HepG2 (cell line): ENCODE data around the gene C1QTNF12.

Source experiments
- EZH2 ChIP-seq: conservative IDR thresholded peaks from 2 replicates; pipeline ENCODE4 v1.6.1; 2012; ENCODE audit warnings: mild to moderate bottlenecking, low read depth, low read length, moderate library complexity
- MTF1 ChIP-seq: sonication (generic); formaldehyde crosslinking; IDR thresholded peaks from 2 replicates; pipeline ENCODE4 v1.5.0; 2020; ENCODE audit warnings: missing genetic modification reagents
- MYNN ChIP-seq: sonication (generic); formaldehyde crosslinking; IDR thresholded peaks from 2 replicates; pipeline ENCODE4 v1.4.0; 2020; ENCODE audit warnings: mild to moderate bottlenecking, low read depth, missing genetic modification reagents
- RFX5 ChIP-seq: IDR thresholded peaks from 2 replicates; pipeline ENCODE4 v1.6.1; 2011; ENCODE audit warnings: low read depth, low read length, improper control_type of control experiment
- ZKSCAN1 ChIP-seq: fragments of 150-350 bp; IDR thresholded peaks from 2 replicates; pipeline ENCODE4 v1.6.1; 2014; ENCODE audit warnings: low read length
- TF ChIP-seq, protein P1 (sequence below): IDR thresholded peaks from 2 replicates; pipeline ENCODE4 v1.6.1; 2012; ENCODE audit warnings: inconsistent platforms
- TF ChIP-seq, protein P2 (sequence below): sonication (generic); formaldehyde crosslinking; IDR thresholded peaks from 2 replicates; pipeline ENCODE4 v1.5.0; 2020; ENCODE audit warnings: mild to moderate bottlenecking, missing genetic modification reagents, moderate library complexity

DNA sequence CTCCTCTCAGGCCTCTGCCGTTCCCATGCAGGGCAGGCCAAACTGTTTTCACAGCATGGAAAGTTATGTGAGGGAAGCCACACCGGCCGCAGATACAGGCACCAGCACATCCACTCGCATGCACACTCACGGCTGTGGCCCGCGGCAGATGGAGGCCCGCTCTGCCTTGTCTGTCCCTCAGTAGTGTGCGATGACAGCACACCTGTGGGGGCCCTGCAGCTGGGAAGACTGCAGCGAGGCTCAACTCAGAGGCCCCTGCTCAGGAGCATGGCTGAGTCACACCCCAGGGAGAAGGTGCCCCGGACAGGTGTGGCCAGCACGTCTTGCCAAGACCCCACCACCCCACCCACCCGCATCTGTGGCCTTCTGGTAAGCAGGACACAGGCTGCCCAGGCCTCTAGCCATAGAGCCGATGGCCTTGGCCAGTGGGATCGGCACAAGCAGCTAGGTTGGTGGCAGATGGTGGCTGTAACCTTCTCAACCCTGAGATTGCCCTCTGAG is 28.5 kb upstream of the C1QTNF12 start:
- no peak for TF ChIP-seq RFX5
- TF ChIP-seq ZKSCAN1, result no peak
- no peak for TF ChIP-seq MYNN
- TF ChIP-seq, protein P1, sequence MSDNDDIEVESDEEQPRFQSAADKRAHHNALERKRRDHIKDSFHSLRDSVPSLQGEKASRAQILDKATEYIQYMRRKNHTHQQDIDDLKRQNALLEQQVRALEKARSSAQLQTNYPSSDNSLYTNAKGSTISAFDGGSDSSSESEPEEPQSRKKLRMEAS, result no peak
- no peak for TF ChIP-seq EZH2
- TF ChIP-seq MTF1 (CRISPR knock-in tag), result no peak
- TF ChIP-seq, protein P2, sequence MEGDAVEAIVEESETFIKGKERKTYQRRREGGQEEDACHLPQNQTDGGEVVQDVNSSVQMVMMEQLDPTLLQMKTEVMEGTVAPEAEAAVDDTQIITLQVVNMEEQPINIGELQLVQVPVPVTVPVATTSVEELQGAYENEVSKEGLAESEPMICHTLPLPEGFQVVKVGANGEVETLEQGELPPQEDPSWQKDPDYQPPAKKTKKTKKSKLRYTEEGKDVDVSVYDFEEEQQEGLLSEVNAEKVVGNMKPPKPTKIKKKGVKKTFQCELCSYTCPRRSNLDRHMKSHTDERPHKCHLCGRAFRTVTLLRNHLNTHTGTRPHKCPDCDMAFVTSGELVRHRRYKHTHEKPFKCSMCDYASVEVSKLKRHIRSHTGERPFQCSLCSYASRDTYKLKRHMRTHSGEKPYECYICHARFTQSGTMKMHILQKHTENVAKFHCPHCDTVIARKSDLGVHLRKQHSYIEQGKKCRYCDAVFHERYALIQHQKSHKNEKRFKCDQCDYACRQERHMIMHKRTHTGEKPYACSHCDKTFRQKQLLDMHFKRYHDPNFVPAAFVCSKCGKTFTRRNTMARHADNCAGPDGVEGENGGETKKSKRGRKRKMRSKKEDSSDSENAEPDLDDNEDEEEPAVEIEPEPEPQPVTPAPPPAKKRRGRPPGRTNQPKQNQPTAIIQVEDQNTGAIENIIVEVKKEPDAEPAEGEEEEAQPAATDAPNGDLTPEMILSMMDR (CRISPR knock-in tag), result no peak
